Endodermal cell (in vitro differentiated cells): Measurements from ENCODE around the gene SHBG. TPM values are rescaled to one million over a fixed set of nuclear protein-coding genes. Genes with fewer than 3 reads are reported as not detected.

ENCODE experiments used
- DNase-seq: peaks from one replicate; pipeline ENCODE4 v3.0.0-alpha.2; 2017
- H3K27ac ChIP-seq: 2 replicates; pipeline ENCODE4 v1.5.1; 2013; ENCODE audit warnings: mild to moderate bottlenecking, low read depth, low read length, moderate library complexity
- H3K27me3 ChIP-seq: 2 replicates; pipeline ENCODE4 v1.6.1; 2013; ENCODE audit warnings: mild to moderate bottlenecking, low read length, moderate library complexity; ENCODE audit not compliant: insufficient read depth, control insufficient read depth, poor library complexity, severe bottlenecking
- H3K36me3 ChIP-seq: 2 replicates; pipeline ENCODE4 v1.7.0; 2013; ENCODE audit warnings: mild to moderate bottlenecking, low read length, moderate library complexity; ENCODE audit not compliant: control insufficient read depth, insufficient read depth
- H3K4me1 ChIP-seq: one replicate; pipeline ENCODE4 v1.7.0; 2013; ENCODE audit warnings: low read length; ENCODE audit not compliant: control insufficient read depth, insufficient read depth
- H3K4me3 ChIP-seq: 2 replicates; pipeline ENCODE4 v1.5.1; 2013; ENCODE audit warnings: mild to moderate bottlenecking, low read length, moderate library complexity
- H3K9ac ChIP-seq: 2 replicates; pipeline ENCODE4 v1.6.1; 2013; ENCODE audit warnings: mild to moderate bottlenecking, low read length, moderate library complexity; ENCODE audit not compliant: poor library complexity, severe bottlenecking; ENCODE audit errors: extremely low read depth
- H3K9me3 ChIP-seq: 2 replicates; pipeline ENCODE4 v1.6.1; 2013; ENCODE audit warnings: mild to moderate bottlenecking, low read length, moderate library complexity; ENCODE audit not compliant: control insufficient read depth
- H3K27ac Mint-ChIP-seq: 2 replicates; pipeline ENCODE4 v1.8.0; 2020; ENCODE audit warnings: mixed read lengths
- H3K27me3 Mint-ChIP-seq: 2 replicates; pipeline ENCODE4 v1.8.0; 2021; ENCODE audit warnings: mild to moderate bottlenecking, mixed read lengths; ENCODE audit not compliant: insufficient read depth
- H3K36me3 Mint-ChIP-seq: 2 replicates; pipeline ENCODE4 v1.8.0; 2020; ENCODE audit warnings: low read depth, mixed read lengths
- H3K4me1 Mint-ChIP-seq: 2 replicates; pipeline ENCODE4 v1.8.0; 2020; ENCODE audit warnings: mixed read lengths
- H3K4me3 Mint-ChIP-seq: 2 replicates; pipeline ENCODE4 v1.8.0; 2020; ENCODE audit warnings: mild to moderate bottlenecking, moderate library complexity, mixed read lengths
- H3K9me3 Mint-ChIP-seq: 2 replicates; pipeline ENCODE4 v1.8.0; 2020; ENCODE audit warnings: mild to moderate bottlenecking, mixed read lengths
- WGBS, 2 experiments: methylation state at CpG; one replicate each; pipeline versions ENCODE4 v1.1.5 to v1.1.7; 2013; ENCODE audit warnings: missing lambda C conversion rate in 2 of 2, mixed read lengths in 1 of 2; ENCODE audit not compliant: insufficient coverage in 1 of 2, insufficient read length in 1 of 2; 5-methylcytosine and 5-hydroxymethylcytosine counted together
- total RNA-seq, 2 donors: library from RNA; stranded (reverse); fragmentation: NEBNext Ultra II Directional in 1 of 2; extraction: Animal tissue kit (Norgen Biotek cat#: 25700) in 1 of 2; gene quantifications; 2 replicates in 1 of 2; 3 replicates in 1 of 2; pipeline ENCODE4 v1.2.1, GENCODE V29; 2021
- TF ChIP-seq, protein P1 (sequence below): fragments of 200-600 bp; sonication (generic); conservative IDR thresholded peaks from 2 replicates; pipeline ENCODE4 v1.5.0; 2021; ENCODE audit warnings: antibody characterized with exemption, mild to moderate bottlenecking

Gene SHBG
- total RNA-seq, 2 donors from 2014 or later: 0.77 to 1.9 TPM

DNA sequence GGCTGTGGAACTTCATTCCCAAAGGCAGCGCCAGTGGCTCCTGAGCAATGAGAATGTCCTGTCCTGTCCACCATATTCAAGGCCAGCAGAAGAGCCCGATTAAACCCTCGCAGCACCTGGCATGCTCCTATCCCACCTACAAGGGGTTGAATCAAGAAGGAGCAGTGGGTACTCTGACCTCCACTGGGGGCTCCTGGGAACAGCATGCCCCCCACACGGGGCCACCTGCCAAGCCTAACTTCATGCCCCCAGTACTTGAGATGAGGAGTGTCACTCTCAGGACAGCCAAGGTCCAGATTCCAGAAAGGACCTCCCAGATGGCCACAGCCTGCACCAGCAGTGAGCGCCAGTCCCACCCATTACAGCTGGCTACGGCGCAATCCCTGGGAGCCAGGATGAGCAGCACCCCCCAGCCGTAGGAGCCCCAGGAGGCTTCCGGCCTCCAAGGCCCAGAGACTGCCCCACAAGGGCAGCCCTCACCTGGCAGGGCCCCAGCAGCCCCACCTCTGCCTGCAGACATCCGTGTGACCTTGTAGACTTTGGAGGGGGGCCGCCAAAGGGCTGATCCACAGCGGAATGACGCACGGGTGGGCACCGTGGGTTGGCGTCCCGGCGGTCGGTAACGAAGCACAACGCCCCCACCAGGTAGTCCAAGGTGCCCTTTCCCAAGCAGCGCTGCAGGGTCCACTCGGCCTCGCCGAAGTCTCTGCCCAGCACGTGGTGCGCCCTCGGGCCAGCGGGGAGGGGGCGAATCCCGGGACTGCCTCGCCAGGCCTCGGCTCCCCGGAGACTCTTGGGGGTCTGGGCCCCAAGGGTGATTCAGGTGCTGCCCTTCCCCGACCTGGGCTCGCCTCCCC, 47.3 kb upstream of the SHBG start:
- no peaks in the 10 kb centered on the region for H3K9me3 Mint-ChIP-seq
- peak overlapping the region; percentile 100 for H3K27ac Mint-ChIP-seq
- no peaks in the 10 kb centered on the region for H3K27me3 ChIP-seq
- H3K4me3 Mint-ChIP-seq: peak overlapping the region; percentile 79
- H3K9ac ChIP-seq: peak overlapping the region; percentile 95
- peak overlapping the region; percentile 98 for H3K27ac ChIP-seq
- peaks cover 17% of the 10 kb centered on the region for H3K4me1 Mint-ChIP-seq
- 93 to 94% methylated on average over 33 to 36 of the region's 36 CpGs for WGBS, 2 experiments
- H3K27me3 Mint-ChIP-seq: no peaks in the 10 kb centered on the region
- TF ChIP-seq, protein P1, sequence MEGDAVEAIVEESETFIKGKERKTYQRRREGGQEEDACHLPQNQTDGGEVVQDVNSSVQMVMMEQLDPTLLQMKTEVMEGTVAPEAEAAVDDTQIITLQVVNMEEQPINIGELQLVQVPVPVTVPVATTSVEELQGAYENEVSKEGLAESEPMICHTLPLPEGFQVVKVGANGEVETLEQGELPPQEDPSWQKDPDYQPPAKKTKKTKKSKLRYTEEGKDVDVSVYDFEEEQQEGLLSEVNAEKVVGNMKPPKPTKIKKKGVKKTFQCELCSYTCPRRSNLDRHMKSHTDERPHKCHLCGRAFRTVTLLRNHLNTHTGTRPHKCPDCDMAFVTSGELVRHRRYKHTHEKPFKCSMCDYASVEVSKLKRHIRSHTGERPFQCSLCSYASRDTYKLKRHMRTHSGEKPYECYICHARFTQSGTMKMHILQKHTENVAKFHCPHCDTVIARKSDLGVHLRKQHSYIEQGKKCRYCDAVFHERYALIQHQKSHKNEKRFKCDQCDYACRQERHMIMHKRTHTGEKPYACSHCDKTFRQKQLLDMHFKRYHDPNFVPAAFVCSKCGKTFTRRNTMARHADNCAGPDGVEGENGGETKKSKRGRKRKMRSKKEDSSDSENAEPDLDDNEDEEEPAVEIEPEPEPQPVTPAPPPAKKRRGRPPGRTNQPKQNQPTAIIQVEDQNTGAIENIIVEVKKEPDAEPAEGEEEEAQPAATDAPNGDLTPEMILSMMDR: no peak
- H3K36me3 ChIP-seq: peaks cover 36% of the 10 kb centered on the region
- H3K4me3 ChIP-seq: no peak overlapping the region
- peaks cover 28% of the 10 kb centered on the region for H3K36me3 Mint-ChIP-seq
- DNase-seq: peak; percentile 57
- peaks cover 3% of the 10 kb centered on the region for H3K4me1 ChIP-seq
- no peaks in the 10 kb centered on the region for H3K9me3 ChIP-seq

- Mint-ChIP-seq H3K36me3 (peaks cover 24% of the 10 kb centered on the region), H3K27me3 (no peaks in the 10 kb centered on the region), H3K9me3 (no peaks in the 10 kb centered on the region), H3K4me3 (peak within 1 kb of the TSS; percentile 79), H3K27ac (peak within 1 kb of the TSS; percentile 100), H3K4me1 (peaks cover 14% of the 10 kb centered on the region)
- no peaks in the 10 kb centered on the region for H3K27me3 ChIP-seq
- H3K36me3 ChIP-seq: peaks cover 36% of the 10 kb centered on the region
- no peaks in the 10 kb centered on the region for H3K9me3 ChIP-seq
- H3K27ac ChIP-seq: peak within 1 kb of the TSS; percentile 98
- peak within 1 kb of the TSS; percentile 90 for H3K4me3 ChIP-seq
- peak within 1 kb of the TSS; percentile 95 for H3K9ac ChIP-seq
- 38 to 49% methylated on average over 53 to 69 of the region's 69 CpGs for WGBS, 2 experiments
- peaks cover 3% of the 10 kb centered on the region for H3K4me1 ChIP-seq
- DNase-seq: peak; percentile 99
- TF ChIP-seq, protein P1: no peak
These were observed 46.5 kb upstream of the SHBG start, which contains the start of gene MPDU1 for GRCh38 chr17:7583253-7584109. Gene MPDU1 (plus strand): TSS chr17:7583852. CDS start chr17:7583863, 11 bp downstream.

DNA sequence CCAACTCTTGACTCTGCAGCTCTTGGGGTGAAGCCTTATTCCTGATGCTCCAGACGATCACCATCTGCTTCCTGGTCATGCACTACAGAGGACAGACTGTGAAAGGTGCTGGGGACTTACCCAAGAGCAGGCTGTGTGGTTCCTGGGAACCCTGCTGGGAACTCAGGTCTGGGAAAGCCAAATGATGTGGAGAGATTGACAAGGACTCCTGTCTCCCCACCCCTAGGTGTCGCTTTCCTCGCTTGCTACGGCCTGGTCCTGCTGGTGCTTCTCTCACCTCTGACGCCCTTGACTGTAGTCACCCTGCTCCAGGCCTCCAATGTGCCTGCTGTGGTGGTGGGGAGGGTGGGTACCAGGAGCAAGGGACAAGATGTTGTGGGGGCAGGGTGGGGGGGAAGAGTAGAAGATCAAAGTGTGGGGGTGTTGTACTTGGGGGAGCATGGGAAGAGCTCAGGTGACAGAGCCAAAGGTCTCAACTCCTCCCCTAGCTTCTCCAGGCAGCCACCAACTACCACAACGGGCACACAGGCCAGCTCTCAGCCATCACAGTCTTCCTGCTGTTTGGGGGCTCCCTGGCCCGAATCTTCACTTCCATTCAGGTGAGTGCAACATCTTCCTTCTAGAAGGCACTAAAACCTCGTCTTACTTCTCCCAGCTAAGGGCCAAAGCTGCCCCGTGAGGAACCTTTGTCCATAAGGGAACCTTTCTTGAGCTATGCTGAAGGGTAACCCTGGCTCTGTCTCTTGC, 43.1 kb upstream of the SHBG start:
- H3K4me3 Mint-ChIP-seq: no peak overlapping the region

More for the DNA sequence above, 43.1 kb upstream of the SHBG start:
- H3K27ac ChIP-seq: no peak overlapping the region
- no peaks in the 10 kb centered on the region for H3K9me3 Mint-ChIP-seq
- peaks cover 53% of the 10 kb centered on the region for H3K36me3 ChIP-seq
- peaks cover 28% of the 10 kb centered on the region for H3K4me1 Mint-ChIP-seq
- no peaks in the 10 kb centered on the region for H3K27me3 Mint-ChIP-seq
- no peak overlapping the region for H3K9ac ChIP-seq
- no peak overlapping the region for H3K4me3 ChIP-seq
- no peak overlapping the region for H3K27ac Mint-ChIP-seq
- H3K4me1 ChIP-seq: peaks cover 15% of the 10 kb centered on the region
- no peaks in the 10 kb centered on the region for H3K27me3 ChIP-seq
- peaks cover 28% of the 10 kb centered on the region for H3K36me3 Mint-ChIP-seq
- H3K9me3 ChIP-seq: no peaks in the 10 kb centered on the region
- peak; percentile 88 for DNase-seq
- TF ChIP-seq, protein P1: peak; percentile 61
- 82 to 86% methylated on average over 7 to 9 of the region's 9 CpGs for WGBS, 2 experiments
